Measurements from ENCODE around the gene MYZAP.

GRCh38 chr15:57671636-57672035 is 79.9 kb downstream of the MYZAP start:
- no peak for TF ChIP-seq POLR2AphosphoS5 (IDR thresholded peaks at IDR 0.05)
- no peak for TF ChIP-seq POLR2A (IDR thresholded peaks at IDR 0.05)
- TF ChIP-seq CTCF (IDR thresholded peaks at IDR 0.05), result no peak
- no peak for TF ChIP-seq EP300 (IDR thresholded peaks at IDR 0.05)

All from sigmoid colon (tissue), 4 donors.